ENCODE measurements around the gene LRIT1. TPM values are rescaled to one million over a fixed set of nuclear protein-coding genes. Genes with fewer than 3 reads are reported as not detected.

Gene LRIT1
- polyA plus RNA-seq, 1 donor, result not detected

- H3K36me3 ChIP-seq (ENCODE audit: control insufficient read depth, insufficient read depth, low read length), result no peaks in the 10 kb centered on the region
- H3K27ac ChIP-seq (ENCODE audit: low read length), result no peak overlapping the region
- DNase-seq, result peak in 1 of 2 donors; percentile 18
- peaks cover 4% of the 10 kb centered on the region for H3K27me3 ChIP-seq (ENCODE audit: control insufficient read depth, insufficient read depth, low read length)
- H3K4me3 ChIP-seq (ENCODE audit: low read length), result no peak overlapping the region
- H3K9me3 ChIP-seq (ENCODE audit: control insufficient read depth, low read depth, low read length), result no peaks in the 10 kb centered on the region
- WGBS (ENCODE audit: insufficient coverage, low lambda C conversion rate), result no CpG with 5 or more reads among the region's 4 CpGs
- H3K4me1 ChIP-seq (ENCODE audit: control insufficient read depth, insufficient read depth, low read length), result no peaks in the 10 kb centered on the region
Observed at GRCh38 chr10:84265418-84265817, 24.1 kb upstream of the LRIT1 start.

DNA sequence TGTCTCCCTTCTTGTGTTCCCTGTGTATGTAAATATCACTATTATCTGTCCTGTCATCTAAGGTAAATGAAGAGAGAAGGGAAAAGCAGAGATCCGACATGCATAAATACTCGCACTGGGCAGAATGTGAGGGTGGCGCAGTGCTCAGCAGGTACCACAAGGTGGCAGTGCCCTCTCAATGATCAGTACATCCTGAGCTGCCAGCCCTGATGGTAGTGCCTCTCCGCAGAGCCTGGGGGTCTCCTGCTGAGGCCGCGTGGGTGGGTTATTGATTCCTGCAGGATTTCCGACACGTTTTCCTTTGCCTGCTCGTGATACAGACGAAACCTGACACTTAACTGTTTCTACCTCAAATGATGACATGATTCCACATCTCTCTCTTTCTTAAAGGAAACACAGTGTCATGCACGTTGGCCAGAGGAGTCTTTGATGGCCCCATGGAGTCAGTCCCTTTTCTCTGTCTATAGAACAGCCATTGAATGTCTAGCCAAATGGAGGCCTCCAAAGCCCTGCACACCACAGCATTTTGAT, 23.3 kb upstream of the LRIT1 start:
- H3K27ac ChIP-seq (ENCODE audit: low read length), result no peak overlapping the region
- no CpG with 5 or more reads among the region's 11 CpGs for WGBS (ENCODE audit: insufficient coverage, low lambda C conversion rate)
- H3K4me1 ChIP-seq (ENCODE audit: control insufficient read depth, insufficient read depth, low read length), result no peaks in the 10 kb centered on the region
- no peaks in the 10 kb centered on the region for H3K36me3 ChIP-seq (ENCODE audit: control insufficient read depth, insufficient read depth, low read length)
- peak; percentile 26 to 32 for DNase-seq
- H3K4me3 ChIP-seq (ENCODE audit: low read length), result no peak overlapping the region
- H3K9me3 ChIP-seq (ENCODE audit: control insufficient read depth, low read depth, low read length), result no peaks in the 10 kb centered on the region
- peaks cover 4% of the 10 kb centered on the region for H3K27me3 ChIP-seq (ENCODE audit: control insufficient read depth, insufficient read depth, low read length)

DNA sequence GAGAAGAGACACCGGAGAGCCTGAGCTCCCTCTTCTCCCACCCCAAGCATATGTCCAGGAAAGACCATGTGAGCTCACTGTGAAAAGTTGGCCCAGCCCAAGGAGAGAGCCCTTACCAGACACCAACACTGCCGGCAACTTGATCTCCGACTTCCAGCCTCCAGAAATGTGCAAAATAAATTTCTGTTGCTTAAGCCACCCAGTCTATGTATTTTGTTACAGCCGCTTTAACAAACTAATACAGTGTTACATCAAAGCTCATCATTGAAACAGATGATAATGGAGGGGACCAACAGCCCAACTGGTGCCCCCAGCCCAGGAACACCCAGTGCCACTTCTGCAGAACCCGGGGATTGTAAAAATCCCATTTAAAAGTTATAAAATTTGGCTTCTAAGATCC, 22.4 kb upstream of the LRIT1 start:
- no CpG with 5 or more reads among the region's 5 CpGs for WGBS (ENCODE audit: insufficient coverage, low lambda C conversion rate)
- Histone ChIP-seq H3K4me1 (ENCODE audit: control insufficient read depth, insufficient read depth, low read length) (no peaks in the 10 kb centered on the region), H3K36me3 (ENCODE audit: control insufficient read depth, insufficient read depth, low read length) (no peaks in the 10 kb centered on the region), H3K4me3 (ENCODE audit: low read length) (no peak overlapping the region), H3K27me3 (ENCODE audit: control insufficient read depth, insufficient read depth, low read length) (peaks cover 4% of the 10 kb centered on the region), H3K27ac (ENCODE audit: low read length) (no peak overlapping the region), H3K9me3 (ENCODE audit: control insufficient read depth, low read depth, low read length) (no peaks in the 10 kb centered on the region)
- no peak for DNase-seq

DNA sequence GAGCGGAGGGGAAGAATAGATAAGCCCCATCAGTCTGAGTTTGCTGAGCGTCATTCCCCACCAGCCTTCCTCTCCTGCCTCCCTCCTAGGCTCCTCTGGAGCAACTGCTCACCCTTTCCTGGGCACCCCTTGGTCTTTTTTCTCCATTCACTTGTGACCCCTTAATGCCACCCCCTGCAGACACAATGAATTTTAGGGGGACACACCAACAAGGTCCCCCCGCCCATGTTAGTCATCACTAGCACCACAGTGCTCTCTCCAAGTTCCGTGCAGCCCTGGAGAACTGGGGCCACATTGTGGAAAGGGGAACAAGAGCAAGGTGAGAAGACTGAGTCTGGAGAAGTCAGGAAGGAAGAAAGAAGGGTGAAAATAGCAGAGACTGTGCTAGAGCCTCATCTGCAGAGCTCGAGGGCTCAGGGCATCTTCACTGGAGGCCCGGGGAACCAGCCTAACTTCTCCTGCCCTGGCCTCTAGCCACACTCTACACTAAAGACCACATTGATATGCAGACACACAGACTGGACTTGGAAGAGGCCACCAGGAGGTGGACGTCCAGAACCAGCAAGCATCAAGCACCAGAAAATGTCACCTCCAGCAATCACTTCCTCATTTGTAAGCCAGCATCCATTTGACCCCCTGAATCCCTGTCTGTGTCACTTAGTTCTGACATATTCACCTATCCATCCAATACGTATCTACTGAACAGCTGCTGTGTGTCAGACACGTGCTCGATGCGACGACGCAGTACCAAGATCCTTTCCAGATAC, 21.0 kb upstream of the LRIT1 start:
- H3K9me3 ChIP-seq (ENCODE audit: control insufficient read depth, low read depth, low read length), result no peaks in the 10 kb centered on the region
- no peak for DNase-seq
- H3K27ac ChIP-seq (ENCODE audit: low read length), result no peak overlapping the region
- WGBS (ENCODE audit: insufficient coverage, low lambda C conversion rate), result no CpG with 5 or more reads among the region's 13 CpGs
- no peaks in the 10 kb centered on the region for H3K4me1 ChIP-seq (ENCODE audit: control insufficient read depth, insufficient read depth, low read length)
- H3K4me3 ChIP-seq (ENCODE audit: low read length), result no peak overlapping the region
- no peaks in the 10 kb centered on the region for H3K36me3 ChIP-seq (ENCODE audit: control insufficient read depth, insufficient read depth, low read length)
- H3K27me3 ChIP-seq (ENCODE audit: control insufficient read depth, insufficient read depth, low read length), result peaks cover 4% of the 10 kb centered on the region

GRCh38 chr10:84261236-84261915, 20.0 kb upstream of the LRIT1 start:
- H3K4me3 ChIP-seq (ENCODE audit: low read length), result no peak overlapping the region
- no peak overlapping the region for H3K27ac ChIP-seq (ENCODE audit: low read length)
- no peak for DNase-seq
- WGBS (ENCODE audit: insufficient coverage, low lambda C conversion rate), result no CpG with 5 or more reads among the region's 7 CpGs
- H3K36me3 ChIP-seq (ENCODE audit: control insufficient read depth, insufficient read depth, low read length), result no peaks in the 10 kb centered on the region
- peaks cover 5% of the 10 kb centered on the region for H3K4me1 ChIP-seq (ENCODE audit: control insufficient read depth, insufficient read depth, low read length)
- H3K9me3 ChIP-seq (ENCODE audit: control insufficient read depth, low read depth, low read length), result no peaks in the 10 kb centered on the region
- peaks cover 4% of the 10 kb centered on the region for H3K27me3 ChIP-seq (ENCODE audit: control insufficient read depth, insufficient read depth, low read length)

DNA sequence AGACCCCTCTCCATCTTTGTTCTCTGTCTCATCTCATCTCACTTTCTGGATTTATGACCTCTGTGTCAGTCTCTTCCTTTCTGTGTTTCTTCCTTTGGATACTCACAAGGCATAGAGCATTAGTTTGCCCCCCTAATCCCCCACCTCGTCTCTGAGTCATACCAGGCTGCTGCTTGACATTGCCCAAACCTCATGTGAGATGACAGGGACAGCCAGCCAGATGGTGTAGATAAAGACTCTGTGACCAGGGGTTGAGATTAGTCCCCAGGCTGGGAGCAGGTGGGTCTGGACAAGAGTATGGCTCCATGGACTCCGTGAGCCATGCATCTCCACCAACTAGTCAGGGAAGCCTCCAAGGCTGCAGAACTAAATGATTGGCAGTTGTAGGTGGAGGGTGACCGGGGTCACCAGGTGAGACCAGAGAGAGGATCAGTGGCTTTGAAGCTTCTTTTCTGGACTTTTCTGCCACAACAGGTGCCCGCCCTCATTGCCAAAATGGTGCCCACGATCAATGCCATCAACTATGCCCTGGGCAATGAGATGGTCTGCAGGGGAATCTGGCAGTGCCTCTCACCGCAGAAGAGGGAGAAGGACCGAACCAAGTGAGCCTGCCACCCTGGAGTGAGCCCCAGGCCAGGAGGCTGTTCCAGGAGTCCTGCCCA, 16.8 kb upstream of the LRIT1 start:
- H3K4me3 ChIP-seq (ENCODE audit: low read length), result no peak overlapping the region
- peaks cover 5% of the 10 kb centered on the region for H3K4me1 ChIP-seq (ENCODE audit: control insufficient read depth, insufficient read depth, low read length)
- no peak overlapping the region for H3K27ac ChIP-seq (ENCODE audit: low read length)
- WGBS (ENCODE audit: insufficient coverage, low lambda C conversion rate), result 100% methylated on average over 1 of the region's 7 CpGs
- H3K36me3 ChIP-seq (ENCODE audit: control insufficient read depth, insufficient read depth, low read length), result no peaks in the 10 kb centered on the region
- peaks cover 2% of the 10 kb centered on the region for H3K27me3 ChIP-seq (ENCODE audit: control insufficient read depth, insufficient read depth, low read length)
- H3K9me3 ChIP-seq (ENCODE audit: control insufficient read depth, low read depth, low read length), result no peaks in the 10 kb centered on the region
- DNase-seq, result no peak

GRCh38 chr10:84257343-84258020, 16.1 kb upstream of the LRIT1 start:
- no peaks in the 10 kb centered on the region for H3K9me3 ChIP-seq (ENCODE audit: control insufficient read depth, low read depth, low read length)
- no peak overlapping the region for H3K4me3 ChIP-seq (ENCODE audit: low read length)
- no peak overlapping the region for H3K27ac ChIP-seq (ENCODE audit: low read length)
- H3K4me1 ChIP-seq (ENCODE audit: control insufficient read depth, insufficient read depth, low read length), result peaks cover 5% of the 10 kb centered on the region
- DNase-seq, result no peak
- H3K36me3 ChIP-seq (ENCODE audit: control insufficient read depth, insufficient read depth, low read length), result no peaks in the 10 kb centered on the region
- peaks cover 2% of the 10 kb centered on the region for H3K27me3 ChIP-seq (ENCODE audit: control insufficient read depth, insufficient read depth, low read length)
- no CpG with 5 or more reads among the region's 15 CpGs for WGBS (ENCODE audit: insufficient coverage, low lambda C conversion rate)

DNA sequence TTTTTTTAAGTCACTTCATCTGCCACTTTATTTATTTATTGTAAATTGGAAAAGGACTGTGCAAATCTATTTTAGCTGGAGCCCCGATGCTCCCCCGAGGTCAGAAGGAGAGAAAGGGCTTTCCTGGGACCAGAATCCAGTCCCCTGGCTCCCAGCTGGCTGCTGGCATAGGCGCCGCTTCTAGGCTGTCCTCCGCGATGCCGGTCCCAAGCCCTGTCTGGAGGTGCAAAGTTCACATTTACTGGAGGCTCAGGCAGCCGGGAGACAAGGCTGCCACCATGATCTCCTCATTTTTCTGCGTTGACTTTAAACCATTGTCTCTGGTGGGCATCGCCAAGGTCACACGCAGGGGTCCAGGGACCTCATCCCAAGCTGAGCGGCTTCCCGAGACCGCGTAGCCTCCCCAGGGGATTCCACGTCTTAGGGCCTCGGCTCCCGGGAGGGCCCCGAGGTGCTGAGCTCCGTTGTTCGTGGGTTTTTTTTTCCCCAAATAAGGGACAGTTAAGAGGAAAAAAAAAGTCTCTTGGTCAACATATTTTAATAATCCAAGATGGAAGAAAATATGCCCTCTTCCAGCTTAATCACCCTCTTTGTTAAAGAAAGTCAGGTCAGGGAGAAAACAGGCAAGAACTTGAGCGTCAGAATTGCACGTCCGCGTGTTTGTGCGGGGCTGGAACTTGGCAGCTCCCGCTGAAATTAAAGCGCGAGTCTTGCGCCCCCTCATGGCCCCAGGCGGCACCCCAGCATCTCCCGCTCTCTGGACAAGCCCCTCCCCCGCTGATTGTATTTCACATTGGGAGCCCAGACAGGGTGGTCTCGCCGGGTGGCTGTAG, 15.4 kb upstream of the LRIT1 start:
- no CpG with 5 or more reads among the region's 35 CpGs for WGBS (ENCODE audit: insufficient coverage, low lambda C conversion rate)
- Histone ChIP-seq H3K27ac (ENCODE audit: low read length) (no peak overlapping the region), H3K36me3 (ENCODE audit: control insufficient read depth, insufficient read depth, low read length) (no peaks in the 10 kb centered on the region), H3K9me3 (ENCODE audit: control insufficient read depth, low read depth, low read length) (no peaks in the 10 kb centered on the region), H3K27me3 (ENCODE audit: control insufficient read depth, insufficient read depth, low read length) (peaks cover 2% of the 10 kb centered on the region), H3K4me1 (ENCODE audit: control insufficient read depth, insufficient read depth, low read length) (peaks cover 5% of the 10 kb centered on the region), H3K4me3 (ENCODE audit: low read length) (no peak overlapping the region)
- DNase-seq, result peak; percentile 10 to 24

DNA sequence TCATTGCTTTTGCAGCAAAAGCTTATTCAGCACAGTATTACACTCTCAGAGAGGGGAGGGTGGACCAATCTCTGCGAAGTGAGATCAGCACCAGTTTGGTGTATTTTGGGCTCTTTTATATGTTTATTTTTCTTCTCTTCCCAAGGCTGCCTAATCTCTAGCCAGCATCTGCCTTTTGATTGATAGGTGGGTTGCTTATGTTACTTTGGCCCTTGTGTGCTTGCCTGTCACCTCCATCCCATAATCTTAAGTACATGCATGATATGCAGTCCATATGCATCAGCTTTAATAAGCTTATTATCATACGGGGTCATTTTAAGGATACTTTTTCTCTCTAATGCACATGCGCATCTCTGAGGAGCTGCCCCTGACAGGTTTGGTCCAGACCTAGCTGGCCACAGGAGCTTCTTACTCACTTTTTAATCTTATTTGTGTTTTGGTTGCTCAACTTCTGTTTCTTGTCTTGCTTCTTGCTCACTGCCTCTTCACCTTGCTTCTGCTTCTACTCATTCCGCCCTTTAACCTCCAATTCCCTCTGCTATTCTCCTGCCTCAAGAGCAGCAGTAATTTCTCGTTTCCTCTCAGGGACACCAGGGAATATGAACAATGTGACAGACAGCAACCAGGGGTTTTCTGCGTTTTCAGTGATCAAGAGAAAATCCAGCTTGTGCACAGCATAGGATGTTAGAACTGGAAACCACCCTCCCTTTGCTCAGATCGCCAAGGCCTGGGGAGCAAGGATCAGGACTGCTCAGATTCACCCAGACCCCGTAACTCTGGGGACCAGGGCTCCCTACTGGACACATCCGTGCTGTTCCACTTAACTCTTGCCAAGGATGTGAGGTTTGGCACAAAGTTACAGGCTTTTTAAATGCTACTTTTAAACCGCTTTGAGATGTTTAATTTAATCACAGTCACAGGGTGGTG, 13.5 kb upstream of the LRIT1 start:
- H3K36me3 ChIP-seq (ENCODE audit: control insufficient read depth, insufficient read depth, low read length), result no peaks in the 10 kb centered on the region
- peaks cover 2% of the 10 kb centered on the region for H3K27me3 ChIP-seq (ENCODE audit: control insufficient read depth, insufficient read depth, low read length)
- H3K27ac ChIP-seq (ENCODE audit: low read length), result no peak overlapping the region
- DNase-seq, result no peak
- H3K4me3 ChIP-seq (ENCODE audit: low read length), result no peak overlapping the region
- 31% methylated on average over 3 of the region's 10 CpGs for WGBS (ENCODE audit: insufficient coverage, low lambda C conversion rate)
- no peaks in the 10 kb centered on the region for H3K9me3 ChIP-seq (ENCODE audit: control insufficient read depth, low read depth, low read length)
- H3K4me1 ChIP-seq (ENCODE audit: control insufficient read depth, insufficient read depth, low read length), result peaks cover 5% of the 10 kb centered on the region
